ENCODE results near the gene IQCC.
A peak's percentile ranks its signal among the peaks of the same experiment; 100 is the strongest.

The IQCC gene

DNA sequence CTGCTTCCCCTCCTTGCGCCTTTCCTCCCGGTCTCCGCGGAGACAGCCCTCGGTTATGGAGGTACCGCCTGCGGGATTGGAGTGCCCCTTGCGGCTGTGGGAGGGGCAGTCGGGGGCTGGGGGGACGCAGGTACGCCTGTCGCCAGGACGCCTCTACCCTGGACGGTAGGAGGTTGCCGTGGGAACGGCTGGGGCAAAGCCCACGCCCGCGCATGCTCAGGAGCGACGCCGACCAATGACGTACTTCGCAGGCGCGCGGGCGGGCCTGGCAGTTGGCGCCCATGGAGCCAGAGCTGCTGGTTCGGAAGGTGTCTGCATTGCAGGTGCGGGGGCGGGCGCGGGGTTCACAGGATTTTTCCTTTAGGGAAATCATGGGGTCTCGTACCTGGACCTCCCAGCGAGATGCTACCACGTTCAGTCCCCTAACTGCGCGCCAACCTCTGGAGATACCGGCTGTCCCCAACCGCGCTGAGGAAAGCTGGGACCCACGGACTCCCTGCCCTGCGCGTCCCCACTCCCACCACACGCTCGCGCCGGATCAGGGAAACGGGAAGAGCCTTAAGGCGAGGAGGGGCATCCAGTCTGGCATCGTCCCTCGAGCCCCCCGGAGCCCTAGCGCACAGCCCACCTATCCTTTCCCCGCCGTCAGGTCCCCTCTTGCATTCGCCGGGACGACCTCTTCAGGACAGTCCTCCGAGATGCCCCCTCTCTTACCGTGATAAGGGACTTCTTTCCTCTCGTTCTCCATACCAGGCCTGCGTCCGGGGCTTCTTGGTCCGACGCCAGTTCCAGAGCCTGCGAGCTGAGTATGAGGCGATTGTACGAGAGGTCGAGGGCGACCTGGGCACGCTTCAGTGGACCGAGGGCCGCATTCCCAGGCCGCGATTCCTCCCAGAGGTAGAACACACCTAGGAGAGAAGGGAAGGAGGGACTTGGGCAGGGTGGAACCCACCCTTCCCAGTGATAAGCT, at the start of gene IQCC (continued):
- TF ChIP-seq ZNF202 (tag by site-specific recombination; IDR thresholded peaks at IDR 0.05; ENCODE audit: borderline replicate concordance) (no peak), ZEB2 (tag by site-specific recombination; IDR thresholded peaks at IDR 0.05) (peak; percentile 73), ZIC2 (tag by site-specific recombination; IDR thresholded peaks at IDR 0.05) (peak; percentile 30; the same call in 1 of the 2 replicates), PATZ1 (tag by site-specific recombination; IDR thresholded peaks at IDR 0.05) (peak; percentile 96), ZNF707 (tag by site-specific recombination; IDR thresholded peaks at IDR 0.05) (no peak), ZNF629 (tag by site-specific recombination; IDR thresholded peaks at IDR 0.05) (peak; percentile 88), EGR2 (tag by site-specific recombination; IDR thresholded peaks at IDR 0.05; ENCODE audit: low read depth) (peak; percentile 94), ZNF394 (tag by site-specific recombination; IDR thresholded peaks at IDR 0.05; ENCODE audit: borderline replicate concordance) (no peak), ZNF24 (tag by site-specific recombination; IDR thresholded peaks at IDR 0.05) (0 out of 2 replicates have a peak, but pooled peaks have one; percentile 55), ZFP37 (tag by site-specific recombination; IDR thresholded peaks at IDR 0.05) (peak; percentile 71; the same call in 1 of the 2 replicates), GLIS1 (tag by site-specific recombination; IDR thresholded peaks at IDR 0.05) (peak; percentile 51; the same call in 1 of the 2 replicates), ZNF549 (tag by site-specific recombination; IDR thresholded peaks at IDR 0.05) (no peak), ZNF76 (tag by site-specific recombination; IDR thresholded peaks at IDR 0.05; ENCODE audit: borderline replicate concordance, low read depth) (peak; percentile 34; the same call in 1 of the 2 replicates), PRDM2 (tag by site-specific recombination; IDR thresholded peaks at IDR 0.05; ENCODE audit: borderline replicate concordance) (peak; percentile 92; the same call in 1 of the 2 replicates), IKZF3 (tag by site-specific recombination; IDR thresholded peaks at IDR 0.05) (no peak), ZNF610 (tag by site-specific recombination; IDR thresholded peaks at IDR 0.05; ENCODE audit: borderline replicate concordance) (0 out of 2 replicates have a peak, but pooled peaks have one; percentile 31), ZFHX2 (tag by site-specific recombination; conservative IDR thresholded peaks at IDR 0.05) (peak; percentile 96), ZNF2 (tag by site-specific recombination; IDR thresholded peaks at IDR 0.05) (peak; percentile 47), KLF7 (tag by site-specific recombination; IDR thresholded peaks at IDR 0.05; ENCODE audit: borderline replicate concordance) (0 out of 2 replicates have a peak, but pooled peaks have one; percentile 27), ZBTB21 (tag by site-specific recombination; IDR thresholded peaks at IDR 0.05) (peak; percentile 51), KLF16 (tag by site-specific recombination; IDR thresholded peaks at IDR 0.05) (peak; percentile 57; the same call in 1 of the 2 replicates), ZNF341 (tag by site-specific recombination; IDR thresholded peaks at IDR 0.05; ENCODE audit: low read depth) (0 out of 2 replicates have a peak, but pooled peaks have one; percentile 13), ZNF416 (tag by site-specific recombination; IDR thresholded peaks at IDR 0.05) (no peak), ZNF239 (tag by site-specific recombination; IDR thresholded peaks at IDR 0.05) (0 out of 2 replicates have a peak, but pooled peaks have one; percentile 34), SP2 (tag by site-specific recombination; IDR thresholded peaks at IDR 0.05) (peak; percentile 77), ZBTB17 (tag by site-specific recombination; IDR thresholded peaks at IDR 0.05) (peak; percentile 57; the same call in 1 of the 2 replicates), ZNF18 (tag by site-specific recombination; IDR thresholded peaks at IDR 0.05) (0 out of 2 replicates have a peak, but pooled peaks have one; percentile 16)
- TF ChIP-seq, protein P1, sequence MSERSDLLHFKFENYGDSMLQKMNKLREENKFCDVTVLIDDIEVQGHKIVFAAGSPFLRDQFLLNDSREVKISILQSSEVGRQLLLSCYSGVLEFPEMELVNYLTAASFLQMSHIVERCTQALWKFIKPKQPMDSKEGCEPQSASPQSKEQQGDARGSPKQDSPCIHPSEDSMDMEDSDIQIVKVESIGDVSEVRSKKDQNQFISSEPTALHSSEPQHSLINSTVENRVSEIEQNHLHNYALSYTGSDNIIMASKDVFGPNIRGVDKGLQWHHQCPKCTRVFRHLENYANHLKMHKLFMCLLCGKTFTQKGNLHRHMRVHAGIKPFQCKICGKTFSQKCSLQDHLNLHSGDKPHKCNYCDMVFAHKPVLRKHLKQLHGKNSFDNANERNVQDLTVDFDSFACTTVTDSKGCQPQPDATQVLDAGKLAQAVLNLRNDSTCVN (tag by site-specific recombination; optimal IDR thresholded peaks at IDR 0.05), result peak; percentile 88
